ENCODE measurements around the gene SPRR2B.

GRCh38 chr1:153081736-153082135 lies 10.3 kb upstream of the SPRR2B start:
- TF ChIP-seq MAFK (conservative IDR thresholded peaks at IDR 0.05 in 1 of 2, IDR thresholded peaks at IDR 0.05 in 1 of 2; ENCODE audit: low read length in 2 of 2) = no peak
- TF ChIP-seq SUZ12 (IDR thresholded peaks at IDR 0.05; ENCODE audit: low read depth, low read length) = no peak

All from HepG2 (cell line).